H1 (cell line): Measurements from ENCODE around the gene FAM98A. TPM values are rescaled to one million over a fixed set of nuclear protein-coding genes. Genes with fewer than 3 reads are reported as not detected.

Experiments
- CTCF ChIA-PET: fragments of 300-600 bp; sonication (Branson Sonifier 250); formaldehyde crosslinking; loops from one replicate; lab custom pipeline; 2021; ENCODE audit not compliant: partially characterized antibody; lab: Charles Lee
- POLR2A ChIA-PET: fragments of 300-600 bp; sonication (Branson Sonifier 250); formaldehyde crosslinking; loops from one replicate; lab custom pipeline; 2021; ENCODE audit warnings: inconsistent platforms; ENCODE audit not compliant: partially characterized antibody; lab: Charles Lee
- DNase-seq, 2 experiments: peaks; one replicate each; pipeline versions ENCODE4 v3.0.0 to v3.0.0-alpha.2; 2010 to 2022; ENCODE audit warnings: low spot score in 2 of 2, low read depth in 1 of 2, mixed read lengths in 1 of 2
- FAIRE-seq: peaks from 2 replicates; lab custom pipeline; 2011; peaks lifted over from hg19 to GRCh38; lab: Jason Lieb, UNC
- H2AFZ ChIP-seq: 2 replicates; pipeline ENCODE4 v1.8.1; 2012; ENCODE audit warnings: low read length, inconsistent platforms
- H2AK5ac ChIP-seq: 2 replicates; pipeline ENCODE4 v1.6.1; 2013; ENCODE audit warnings: low read depth, low read length
- H2BK120ac ChIP-seq: replicated peaks from 2 replicates; pipeline ENCODE3; 2013; ENCODE audit warnings: low read depth, low read length, inconsistent platforms
- H2BK12ac ChIP-seq: 2 replicates; pipeline ENCODE4 v1.6.1; 2013; ENCODE audit warnings: low read depth, low read length
- H2BK15ac ChIP-seq: 2 replicates; pipeline ENCODE4 v1.6.1; 2013; ENCODE audit warnings: low read length
- H2BK20ac ChIP-seq: 2 replicates; pipeline ENCODE4 v1.6.1; 2013; ENCODE audit warnings: low read length
- H2BK5ac ChIP-seq: 2 replicates; pipeline ENCODE4 v1.6.1; 2013; ENCODE audit warnings: low read depth, low read length
- H3K14ac ChIP-seq: 2 replicates; pipeline ENCODE4 v1.6.1; 2013; ENCODE audit warnings: inconsistent platforms; ENCODE audit not compliant: insufficient read length
- H3K18ac ChIP-seq: 2 replicates; pipeline ENCODE4 v1.6.1; 2013; ENCODE audit warnings: low read length; ENCODE audit errors: extremely low read depth
- H3K23ac ChIP-seq: 2 replicates; pipeline ENCODE4 v1.6.1; 2013; ENCODE audit warnings: inconsistent platforms; ENCODE audit not compliant: insufficient read length
- H3K23me2 ChIP-seq: 2 replicates; pipeline ENCODE4 v1.6.1; 2013; ENCODE audit warnings: low read depth, low read length
- H3K27ac ChIP-seq: 2 replicates; pipeline ENCODE4 v1.6.1; 2011; ENCODE audit warnings: low read depth, low read length, inconsistent platforms
- H3K27me3 ChIP-seq, 4 experiments: replicated peaks in 1 of 4; 1 replicate in 1 of 4; 2 replicates in 3 of 4; pipeline versions ENCODE4 v1.6.1 to v1.8.1; 2011 to 2013; ENCODE audit warnings: low read length in 3 of 4, mild to moderate bottlenecking in 3 of 4, inconsistent platforms in 2 of 4, mixed read lengths in 2 of 4, moderate library complexity in 1 of 4; ENCODE audit not compliant: control insufficient read depth in 3 of 4, insufficient read depth in 3 of 4; ENCODE audit errors: extremely low read depth in 1 of 4
- H3K36me3 ChIP-seq, 4 experiments: 2 replicates each; pipeline versions ENCODE4 v1.6.1 to v1.8.1; 2011 to 2013; ENCODE audit warnings: mild to moderate bottlenecking in 4 of 4, low read length in 3 of 4, moderate library complexity in 2 of 4, control low read depth in 1 of 4, inconsistent platforms in 1 of 4; ENCODE audit not compliant: insufficient read depth in 4 of 4, control insufficient read depth in 2 of 4
- H3K4ac ChIP-seq: replicated peaks from 2 replicates; pipeline ENCODE3; 2013; ENCODE audit warnings: low read length, low read depth, mixed read lengths, inconsistent platforms; ENCODE audit not compliant: insufficient read length
- H3K4me1 ChIP-seq, 4 experiments: replicated peaks in 1 of 4; 1 replicate in 1 of 4; 2 replicates in 3 of 4; pipeline versions ENCODE4 v1.6.1 to v1.8.1; 2011 to 2013; ENCODE audit warnings: low read length in 3 of 4, inconsistent platforms in 2 of 4, mixed read lengths in 1 of 4; ENCODE audit not compliant: insufficient read depth in 4 of 4, control insufficient read depth in 3 of 4
- H3K4me2 ChIP-seq, 2 experiments: 2 replicates each; pipeline versions ENCODE4 v1.6.1 to v1.8.1; 2011 to 2013; ENCODE audit warnings: low read depth in 2 of 2, low read length in 2 of 2, control low read depth in 1 of 2, inconsistent platforms in 1 of 2, mild to moderate bottlenecking in 1 of 2; ENCODE audit not compliant: insufficient read depth in 1 of 2
- H3K4me3 ChIP-seq, 4 experiments: fragments of 200-600, 300-600 bp in 1 of 4; sonication (generic), shearing (Covaris generic), sonication (Bioruptor Twin) in 1 of 4; 2 replicates each; pipeline versions ENCODE4 v1.5.1 to v1.8.1; 2011 to 2016; ENCODE audit warnings: low read length in 4 of 4, low read depth in 3 of 4, control low read depth in 2 of 4, inconsistent platforms in 2 of 4, mild to moderate bottlenecking in 2 of 4, mixed read lengths in 1 of 4, moderate library complexity in 1 of 4; ENCODE audit not compliant: insufficient read depth in 2 of 4; ENCODE audit errors: extremely low read depth in 1 of 4
- H3K56ac ChIP-seq: replicated peaks from 2 replicates; pipeline ENCODE3; 2013; ENCODE audit warnings: low read depth, mild to moderate bottlenecking, mixed read lengths, low read length, inconsistent platforms; ENCODE audit not compliant: insufficient read length
- H3K79me1 ChIP-seq: 2 replicates; pipeline ENCODE4 v1.6.1; 2013; ENCODE audit warnings: low read depth, low read length, control low read depth
- H3K79me2 ChIP-seq, 2 experiments: 2 replicates each; pipeline versions ENCODE4 v1.6.1 to v1.8.1; 2012 to 2013; ENCODE audit warnings: low read length in 2 of 2, mild to moderate bottlenecking in 2 of 2, inconsistent platforms in 1 of 2; ENCODE audit not compliant: insufficient read depth in 2 of 2, control insufficient read depth in 1 of 2
- H3K9ac ChIP-seq, 4 experiments: replicated peaks in 1 of 4; 1 replicate in 1 of 4; 2 replicates in 3 of 4; pipeline versions ENCODE4 v1.6.1 to v1.8.1; 2011 to 2013; ENCODE audit warnings: low read depth in 3 of 4, low read length in 3 of 4, control low read depth in 2 of 4, mild to moderate bottlenecking in 2 of 4, moderate library complexity in 2 of 4, inconsistent platforms in 1 of 4; ENCODE audit errors: extremely low read depth in 1 of 4
- H3K9me3 ChIP-seq, 2 experiments: 2 replicates each; pipeline versions ENCODE4 v1.6.1 to v1.8.1; 2012 to 2013; ENCODE audit warnings: mild to moderate bottlenecking in 2 of 2, moderate library complexity in 2 of 2, control low read depth in 1 of 2, inconsistent platforms in 1 of 2, low read depth in 1 of 2, low read length in 1 of 2, mixed read lengths in 1 of 2; ENCODE audit not compliant: insufficient read depth in 2 of 2
- H4K20me1 ChIP-seq, 2 experiments: replicated peaks in 1 of 2; 2 replicates each; pipeline versions ENCODE3 to v1.8.1; 2011 to 2013; ENCODE audit warnings: inconsistent platforms in 2 of 2, low read length in 2 of 2, mild to moderate bottlenecking in 1 of 2; ENCODE audit not compliant: insufficient read depth in 2 of 2, control insufficient read depth in 1 of 2
- H4K5ac ChIP-seq: 2 replicates; pipeline ENCODE4 v1.6.1; 2013; ENCODE audit warnings: low read length, low read depth, mixed read lengths, inconsistent platforms; ENCODE audit not compliant: insufficient read length
- H4K8ac ChIP-seq: 2 replicates; pipeline ENCODE4 v1.8.0; 2013; ENCODE audit warnings: mild to moderate bottlenecking, moderate library complexity, low read length, inconsistent platforms; ENCODE audit not compliant: insufficient read depth; ENCODE audit errors: extremely low read depth
- H4K91ac ChIP-seq: replicated peaks from 2 replicates; pipeline ENCODE3; 2013; ENCODE audit warnings: low read length, mixed read lengths, inconsistent platforms; ENCODE audit not compliant: insufficient read length
- BCL11A ChIP-seq, 2 experiments: IDR thresholded peaks; one replicate each; pipeline ENCODE4 v1.6.1; 2011; ENCODE audit warnings: low read depth in 2 of 2, low read length in 2 of 2, mild to moderate bottlenecking in 2 of 2
- CTBP2 ChIP-seq: IDR thresholded peaks from 2 replicates; pipeline ENCODE4 v1.7.0; 2011; ENCODE audit warnings: borderline replicate concordance, mild to moderate bottlenecking, moderate library complexity, mixed read lengths, low read length; ENCODE audit not compliant: insufficient read depth, insufficient read length
- FOSL1 ChIP-seq: IDR thresholded peaks from 2 replicates; pipeline ENCODE4 v1.6.1; 2011; ENCODE audit warnings: mild to moderate bottlenecking, low read depth, low read length, moderate library complexity; ENCODE audit not compliant: insufficient read depth
- KDM4A ChIP-seq: IDR thresholded peaks from one replicate; pipeline ENCODE4 v1.7.1; 2012; ENCODE audit warnings: low read depth, mild to moderate bottlenecking, moderate library complexity, low read length, inconsistent platforms; ENCODE audit not compliant: severe bottlenecking
- MAFK ChIP-seq: IDR thresholded peaks from 2 replicates; pipeline ENCODE4 v1.6.1; 2012; ENCODE audit warnings: low read depth, mild to moderate bottlenecking, improper control_type of control experiment, low read length
- POLR2AphosphoS5 ChIP-seq: IDR thresholded peaks from 2 replicates; pipeline ENCODE4 v1.6.1; 2011; ENCODE audit warnings: low read depth, low read length
- RAD21 ChIP-seq, 2 experiments: IDR thresholded peaks in 1 of 2; conservative IDR thresholded peaks in 1 of 2; 2 replicates each; pipeline ENCODE4 v1.6.1; 2011; ENCODE audit warnings: low read depth in 2 of 2, low read length in 2 of 2, improper control_type of control experiment in 1 of 2, inconsistent platforms in 1 of 2, mild to moderate bottlenecking in 1 of 2, moderate library complexity in 1 of 2
- RNF2 ChIP-seq: fragments of 200-900, 300-1000 bp; sonication (generic); IDR thresholded peaks from 2 replicates; pipeline ENCODE4 v1.7.1; 2016; ENCODE audit warnings: borderline replicate concordance, low read depth, mild to moderate bottlenecking, antibody characterized with exemption, low read length; ENCODE audit not compliant: poor library complexity, severe bottlenecking; ENCODE audit errors: missing control alignments
- WGBS, 2 experiments: shearing (Covaris generic) in 1 of 2; methylation state at CpG; one replicate each; pipeline versions ENCODE4 v1.1.6 to v1.1.7; 2013 to 2015; ENCODE audit warnings: low lambda C conversion rate in 2 of 2, mixed read lengths in 2 of 2, inconsistent platforms in 1 of 2, low coverage in 1 of 2, missing lambda C conversion rate in 1 of 2; ENCODE audit not compliant: insufficient replicate concordance in 2 of 2, insufficient coverage in 1 of 2, insufficient read length in 1 of 2; ENCODE audit errors: extremely low coverage in 1 of 2, missing lambda C conversion rate in 1 of 2; 5-methylcytosine and 5-hydroxymethylcytosine counted together
- polyA plus RNA-seq, 7 experiments: library from polyadenylated mRNA; depleted of rRNA in 3 of 7; stranded (reverse) in 5 of 7; unstranded in 2 of 7; fragments of >200 nt in 5 of 7; fragments of 200-250 nt in 2 of 7; gene quantifications; 1 replicate in 5 of 7; 2 replicates in 1 of 7; 4 replicates in 1 of 7; pipeline versions ENCODE4 v1.2.1 to v1.2.3, GENCODE V29; 2011 to 2013; ENCODE audit warnings: missing spikeins in 2 of 7, mixed read lengths in 2 of 7
- total RNA-seq: library from RNA; stranded (reverse); fragmentation: NEBNext Ultra II Directional; extraction: Animal tissue kit (Norgen Biotek cat#: 25700); gene quantifications from 2 replicates; pipeline ENCODE4 v1.2.1, GENCODE V29; 2021
- TF ChIP-seq, protein P1 (sequence below): IDR thresholded peaks from 2 replicates; pipeline ENCODE4 v1.6.1; 2012; ENCODE audit warnings: low read length, inconsistent platforms
- TF ChIP-seq, protein P2 (sequence below): IDR thresholded peaks from 2 replicates; pipeline ENCODE4 v1.6.1; 2012; ENCODE audit warnings: inconsistent platforms

FAM98A gene
- total and polyA plus RNA-seq, 2 of the 8 experiments (the other 6 are each of a cell fraction or from before 2014, with no cell fraction given) = 53.2 to 103 TPM

GRCh38 chr2:33636001-33636400 lies 36.9 kb upstream of the FAM98A start:
- no peak for FAIRE-seq
- POLR2A ChIA-PET = no interaction called here
- CTCF ChIA-PET = interaction anchor here (0.7 to 1.9 kb wide), 3 partner anchors 9 to 34 kb away, joined by 3 to 6 read pairs (median 3); no protein-coding TSS in a partner anchor
- DNase-seq = no peak
- Histone ChIP-seq H2BK12ac (no peak overlapping the region), H3K4me3 (no peak overlapping the region), H3K56ac (no peak overlapping the region), H3K9me3 (no peaks in the 10 kb centered on the region), H2AK5ac (no peak overlapping the region), H4K5ac (no peak overlapping the region), H2BK120ac (no peak overlapping the region), H2BK15ac (no peak overlapping the region), H3K18ac (no peak overlapping the region), H3K4me1 (peaks cover 0 to 3% (median 1%) of the 10 kb centered on the region in 4 experiments; a peak in 1 of 7 replicates), H3K9ac (no peak overlapping the region), H4K8ac (no peak overlapping the region), H3K4ac (no peak overlapping the region), H3K79me1 (no peaks in the 10 kb centered on the region), H4K20me1 (no peaks in the 10 kb centered on the region), H3K79me2 (no peaks in the 10 kb centered on the region), H3K27me3 (no peaks in the 10 kb centered on the region), H2BK5ac (no peak overlapping the region), H3K14ac (no peak overlapping the region), H3K27ac (no peak overlapping the region), H4K91ac (no peak overlapping the region), H2AFZ (no peak overlapping the region), H3K23ac (no peak overlapping the region), H3K4me2 (no peak overlapping the region), H3K36me3 (peaks cover 0 to 3% (median 0%) of the 10 kb centered on the region in 4 experiments; a peak in 1 of 8 replicates), H3K23me2 (no peaks in the 10 kb centered on the region), H2BK20ac (no peak overlapping the region)
- WGBS, 2 experiments = 100% methylated on average over 1 of the region's 1 CpG; no CpG with 5 or more reads in 1 of the 2 experiments
- TF ChIP-seq MAFK = no peak
- TF ChIP-seq, protein P1, sequence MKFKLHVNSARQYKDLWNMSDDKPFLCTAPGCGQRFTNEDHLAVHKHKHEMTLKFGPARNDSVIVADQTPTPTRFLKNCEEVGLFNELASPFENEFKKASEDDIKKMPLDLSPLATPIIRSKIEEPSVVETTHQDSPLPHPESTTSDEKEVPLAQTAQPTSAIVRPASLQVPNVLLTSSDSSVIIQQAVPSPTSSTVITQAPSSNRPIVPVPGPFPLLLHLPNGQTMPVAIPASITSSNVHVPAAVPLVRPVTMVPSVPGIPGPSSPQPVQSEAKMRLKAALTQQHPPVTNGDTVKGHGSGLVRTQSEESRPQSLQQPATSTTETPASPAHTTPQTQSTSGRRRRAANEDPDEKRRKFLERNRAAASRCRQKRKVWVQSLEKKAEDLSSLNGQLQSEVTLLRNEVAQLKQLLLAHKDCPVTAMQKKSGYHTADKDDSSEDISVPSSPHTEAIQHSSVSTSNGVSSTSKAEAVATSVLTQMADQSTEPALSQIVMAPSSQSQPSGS = no peak
- no peak for TF ChIP-seq FOSL1
- TF ChIP-seq CTBP2 = no peak
- TF ChIP-seq, protein P2, sequence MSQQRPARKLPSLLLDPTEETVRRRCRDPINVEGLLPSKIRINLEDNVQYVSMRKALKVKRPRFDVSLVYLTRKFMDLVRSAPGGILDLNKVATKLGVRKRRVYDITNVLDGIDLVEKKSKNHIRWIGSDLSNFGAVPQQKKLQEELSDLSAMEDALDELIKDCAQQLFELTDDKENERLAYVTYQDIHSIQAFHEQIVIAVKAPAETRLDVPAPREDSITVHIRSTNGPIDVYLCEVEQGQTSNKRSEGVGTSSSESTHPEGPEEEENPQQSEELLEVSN = no peak
- no peak for TF ChIP-seq POLR2AphosphoS5
- no peak for TF ChIP-seq RNF2
- no peak for TF ChIP-seq BCL11A (IDR thresholded peaks at IDR 0.05; ENCODE audit: low read depth in 2 of 2, low read length in 2 of 2)
- TF ChIP-seq RAD21 (IDR thresholded peaks at IDR 0.05 in 1 of 2, conservative IDR thresholded peaks at IDR 0.05 in 1 of 2; ENCODE audit: low read depth in 2 of 2, low read length in 2 of 2) = no peak
- no peak for TF ChIP-seq KDM4A
